Dedifferentiated amniotic fluid mesenchymal stem cell (primary cell): ENCODE results near the gene ARSI.

ENCODE experiments used
- DNase-seq: peaks from one replicate; pipeline ENCODE4 v3.0.0-alpha.2; 2016; ENCODE audit errors: extremely low spot score

The ARSI gene

GRCh38 chr5:150246429-150246828 is 56.3 kb downstream of the ARSI start:
- DNase-seq = no peak
